DMS 273 (cell line): ENCODE results near the gene RNF213.
"Not testable (repeated sequence)": the region's sequence is repeated elsewhere in the genome, so short reads cannot be mapped to it uniquely, and the experiment has no call there.

Experiments
- DNase-seq: peaks from one replicate; lab custom pipeline; 2025; ENCODE audit not compliant: unreplicated experiment; lab: John Stamatoyannopoulos, UW

The RNF213 gene

GRCh38 chr17:80223838-80224497 is 36.7 kb upstream of the RNF213 start:
- no peak for DNase-seq

GRCh38 chr17:80224683-80225082 is 36.0 kb upstream of the RNF213 start:
- no peak for DNase-seq

DNA sequence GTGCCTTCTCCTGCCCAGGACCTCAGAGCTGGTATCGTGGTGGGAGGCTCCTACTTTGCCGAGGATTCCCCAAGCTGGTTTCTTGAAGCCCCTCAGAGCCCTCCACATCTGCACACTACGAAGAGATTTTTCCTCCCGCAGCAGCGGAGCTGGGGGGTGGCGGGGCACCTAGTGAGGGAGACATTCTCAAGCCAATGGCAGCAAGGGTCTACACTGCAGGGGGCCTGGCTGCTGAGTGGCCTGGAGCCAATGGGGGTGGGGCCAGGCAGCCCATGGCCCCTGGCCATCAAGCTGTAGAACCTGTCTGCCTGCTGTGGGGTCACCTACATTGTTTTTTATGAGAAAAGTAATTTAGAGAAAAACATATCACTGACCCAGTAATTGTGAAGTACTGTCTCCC is 35.4 kb upstream of the RNF213 start:
- no peak for DNase-seq

DNA sequence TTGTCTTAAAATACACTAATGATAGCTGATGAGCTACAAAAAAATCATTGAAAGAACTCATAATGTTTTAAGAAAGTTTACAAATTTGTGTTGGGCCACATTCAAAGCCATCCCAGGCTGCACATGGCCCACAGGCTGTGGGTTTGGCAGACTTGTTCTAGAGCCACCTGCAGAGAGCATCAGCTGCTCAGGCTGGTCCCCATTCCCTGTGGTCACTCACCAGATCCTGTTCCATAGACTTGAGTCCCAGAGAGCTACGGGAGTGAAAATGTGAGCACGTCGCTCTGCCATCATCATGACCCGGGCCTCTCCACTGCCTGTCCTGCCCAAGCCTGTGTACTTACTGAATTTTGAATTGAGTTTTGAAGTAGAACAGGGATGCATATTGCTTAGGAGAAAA is 33.5 kb upstream of the RNF213 start:
- DNase-seq, result no peak

GRCh38 chr17:80227666-80228065 is 33.0 kb upstream of the RNF213 start:
- no peak for DNase-seq

GRCh38 chr17:80228477-80228876 is 32.2 kb upstream of the RNF213 start:
- no peak for DNase-seq

- DNase-seq, result no peak
These were observed 31.6 kb upstream of the RNF213 start for GRCh38 chr17:80229011-80229410.

DNA sequence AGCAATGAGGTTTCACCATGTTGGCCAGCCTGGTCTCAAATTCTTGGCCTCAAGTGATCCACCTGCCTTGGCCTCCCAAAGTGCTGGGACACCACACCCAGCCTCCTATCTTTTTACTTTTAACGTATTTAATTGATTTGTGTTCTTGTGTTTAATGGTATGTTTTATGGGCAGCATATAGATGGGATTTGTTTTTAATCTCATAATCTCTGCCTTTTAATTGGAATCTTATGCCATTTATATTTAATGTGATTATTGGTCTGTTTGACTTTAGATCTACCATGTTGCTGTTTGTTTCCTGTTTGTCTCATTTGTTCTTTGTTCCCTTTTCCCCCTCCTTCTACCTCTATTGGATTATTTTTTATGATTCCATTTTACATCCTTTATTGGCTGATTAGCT is 28.2 kb upstream of the RNF213 start:
- no peak for DNase-seq

GRCh38 chr17:80233202-80233601 is 27.4 kb upstream of the RNF213 start:
- no peak for DNase-seq

- no peak for DNase-seq
These were observed 23.7 kb upstream of the RNF213 start for GRCh38 chr17:80236911-80237310.

DNA sequence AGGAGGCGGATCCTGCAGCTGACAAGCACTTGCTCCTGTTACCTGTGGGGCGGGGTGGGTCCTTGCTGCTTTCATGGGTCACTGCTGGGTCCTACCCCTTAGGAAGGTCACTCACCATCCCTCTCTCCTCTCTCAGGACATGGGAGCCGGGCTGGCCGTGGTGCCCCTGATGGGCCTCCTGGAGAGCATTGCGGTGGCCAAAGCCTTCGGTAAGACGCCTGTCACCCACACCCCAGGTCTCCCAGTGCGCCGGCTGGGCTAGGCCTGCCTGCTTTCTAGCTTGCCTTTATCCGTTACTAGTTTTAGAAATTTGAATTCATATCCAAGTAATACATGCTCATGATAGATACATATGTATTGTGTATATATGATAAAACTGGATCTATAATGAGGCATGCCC is 23.3 kb upstream of the RNF213 start:
- DNase-seq, result no peak

DNA sequence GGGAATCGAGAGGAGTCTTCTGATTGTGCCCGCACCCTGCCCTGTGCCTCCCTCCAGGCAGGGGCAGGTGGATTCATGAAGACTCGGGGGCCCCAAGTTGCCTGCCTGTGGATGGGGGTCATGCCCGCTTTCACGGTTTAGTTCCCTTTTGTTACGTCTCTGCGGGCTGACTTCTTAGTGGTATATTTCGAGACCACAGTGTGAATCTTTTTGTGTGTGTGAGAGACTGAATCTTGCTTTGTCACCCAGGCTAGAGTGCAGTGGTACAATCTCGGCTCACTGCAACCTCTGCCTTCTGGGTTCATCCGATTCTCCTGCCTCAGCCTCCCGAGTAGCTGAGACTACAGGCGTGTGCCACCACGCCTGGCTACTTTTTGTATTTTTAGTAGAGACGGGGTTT is 18.1 kb upstream of the RNF213 start:
- no peak for DNase-seq

DNA sequence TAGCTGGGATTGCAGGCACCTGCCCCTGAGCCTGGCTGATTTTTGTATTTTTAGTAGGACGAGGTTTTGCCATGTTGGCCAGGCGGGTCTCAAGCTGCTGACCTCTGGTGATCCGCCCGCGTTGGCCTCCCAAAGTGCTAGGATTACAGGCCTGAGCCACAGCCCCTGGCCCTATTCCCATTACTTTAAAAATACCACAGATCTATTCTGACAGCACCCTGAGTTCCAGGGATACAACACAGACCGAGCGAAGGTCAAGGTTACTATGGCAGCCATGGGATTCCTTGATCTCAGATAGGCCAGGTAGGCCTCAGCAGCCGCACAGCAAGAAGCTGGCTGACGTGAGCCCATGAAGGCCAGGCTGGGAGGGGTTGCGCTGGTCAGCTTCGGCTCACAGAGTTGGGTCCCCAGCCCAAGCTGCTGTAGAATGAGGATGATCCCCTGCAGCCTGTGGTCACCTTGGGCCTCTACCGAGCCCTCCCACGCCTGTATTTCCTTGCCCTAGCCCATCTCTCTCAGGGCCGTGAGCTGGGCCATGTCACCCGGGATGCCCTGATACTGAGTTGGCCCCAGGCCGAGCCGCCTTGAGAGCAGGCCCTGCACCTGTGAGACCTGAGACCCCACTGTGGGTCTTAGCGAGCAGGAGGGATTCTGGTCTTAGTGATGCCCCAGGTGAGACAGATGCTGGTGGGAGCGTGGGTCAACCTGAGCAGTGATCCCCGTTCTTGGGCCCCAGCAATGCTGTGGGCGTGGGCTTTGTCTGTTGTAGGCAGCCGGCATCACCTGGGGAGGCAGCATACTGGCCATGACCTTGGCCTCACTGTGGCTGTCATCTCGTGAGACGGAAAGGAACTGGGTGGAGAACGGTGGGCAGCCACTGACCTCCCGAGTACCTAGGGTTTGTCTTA is 16.9 kb upstream of the RNF213 start:
- DNase-seq, result no peak

DNA sequence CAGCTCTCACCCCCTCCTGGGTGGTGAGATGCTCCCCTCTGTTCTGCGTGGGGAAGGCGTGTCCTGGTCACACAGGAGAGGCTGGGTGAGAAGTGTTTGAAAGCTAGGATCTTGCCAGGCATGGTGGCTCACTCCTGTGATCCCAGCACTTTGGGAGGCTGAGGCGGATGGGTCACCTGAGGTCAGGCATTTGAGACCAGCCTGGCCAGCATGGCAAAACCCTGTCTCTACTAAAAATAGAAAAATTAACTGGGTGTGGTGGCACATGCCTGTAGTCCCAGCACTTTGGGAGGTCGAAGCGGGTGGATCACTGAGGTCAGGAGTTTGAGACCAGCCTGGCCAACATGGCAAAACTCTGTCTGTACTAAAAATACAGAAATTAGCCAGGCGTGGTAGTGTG is 16.2 kb upstream of the RNF213 start:
- not testable (repeated sequence) for DNase-seq

GRCh38 chr17:80244871-80245509 is 15.7 kb upstream of the RNF213 start:
- DNase-seq, result no peak

DNA sequence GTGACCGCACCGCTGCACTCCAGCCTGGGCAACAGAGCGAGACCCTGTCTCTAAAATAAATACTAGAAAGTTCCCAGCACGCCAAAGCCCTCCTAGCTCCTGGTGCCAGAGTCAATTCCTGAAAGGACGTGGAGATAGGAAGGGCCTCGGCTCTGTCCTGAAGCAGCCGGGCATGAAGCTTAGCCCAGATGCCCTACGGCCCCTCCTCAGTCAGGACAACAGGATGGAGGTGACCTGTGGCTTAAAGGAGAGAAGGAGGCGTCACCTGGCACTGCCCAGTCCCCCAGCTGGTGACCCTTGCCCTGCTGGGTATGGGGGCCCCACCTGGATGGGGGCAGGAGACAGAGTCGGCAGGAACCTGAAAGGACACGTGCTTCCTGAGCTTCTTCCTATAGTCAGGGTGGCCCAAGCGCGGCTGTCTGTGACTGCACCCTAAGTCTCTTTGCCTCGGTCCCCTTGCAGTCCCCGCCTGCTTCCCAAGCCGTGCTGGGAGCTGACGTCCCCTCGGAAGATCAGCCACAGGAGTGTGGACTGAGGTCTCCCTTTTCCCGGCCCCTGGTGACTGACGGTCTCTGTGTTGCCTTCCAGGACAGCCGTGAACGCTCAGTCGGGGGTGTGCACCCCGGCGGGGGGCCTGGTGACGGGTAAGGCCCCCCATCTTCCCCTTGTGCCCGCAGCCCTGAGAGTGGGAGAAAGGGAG is 14.9 kb upstream of the RNF213 start:
- no peak for DNase-seq

DNA sequence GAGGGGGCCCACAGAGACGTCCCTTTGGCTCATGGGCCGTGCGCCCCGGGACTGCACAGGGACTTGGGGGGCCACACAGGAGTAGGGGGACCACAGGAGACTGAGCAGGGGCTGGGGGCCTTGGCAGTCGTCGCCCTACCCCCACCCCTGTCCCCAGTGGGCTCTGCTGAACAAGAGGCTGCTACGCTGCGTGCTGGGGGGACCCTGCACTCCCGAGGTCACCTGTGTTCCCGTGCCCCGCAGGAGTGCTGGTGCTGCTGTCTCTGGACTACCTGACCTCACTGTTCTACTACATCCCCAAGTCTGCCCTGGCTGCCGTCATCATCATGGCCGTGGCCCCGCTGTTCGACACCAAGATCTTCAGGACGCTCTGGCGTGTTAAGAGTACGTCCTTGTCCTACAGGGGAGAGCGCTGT is 14.4 kb upstream of the RNF213 start:
- no peak for DNase-seq

DNA sequence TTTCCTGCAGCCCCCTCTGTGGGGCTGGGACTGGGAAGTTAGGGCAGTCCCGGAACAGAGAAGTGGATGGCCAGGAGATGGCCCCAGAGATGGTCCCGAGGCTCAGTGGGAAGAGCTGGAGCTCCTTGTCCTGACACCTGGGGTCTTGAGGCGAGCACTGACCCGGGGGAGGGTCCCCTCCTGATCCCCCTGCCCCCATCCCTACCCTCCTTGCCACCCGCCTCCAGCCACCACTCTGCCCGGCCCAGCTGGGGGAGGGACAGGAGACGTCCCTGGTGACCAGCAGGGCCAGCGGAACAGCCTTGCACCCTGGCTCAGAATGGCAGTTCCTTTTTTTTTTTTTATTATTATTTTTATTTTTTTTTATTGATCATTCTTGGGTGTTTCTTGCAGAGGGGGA is 13.9 kb upstream of the RNF213 start:
- no peak for DNase-seq

- no peak for DNase-seq
These were observed 13.1 kb upstream of the RNF213 start for GRCh38 chr17:80247561-80247960.

GRCh38 chr17:80248001-80248893 is 12.4 kb upstream of the RNF213 start:
- no peak for DNase-seq
